Kidney epithelial cell (primary cell): ENCODE measurements around the gene GALR2. TPM values are rescaled to one million over a fixed set of nuclear protein-coding genes. Genes with fewer than 3 reads are reported as not detected.
A peak's percentile ranks its signal among the peaks of the same experiment; 100 is the strongest.

Source experiments
- DNase-seq: peaks from one replicate; pipeline ENCODE4 v3.0.0-alpha.2; 2010; ENCODE audit warnings: low read depth
- H3K27me3 ChIP-seq: 2 replicates; pipeline ENCODE4 v1.6.0; 2011; ENCODE audit warnings: low read length; ENCODE audit not compliant: control insufficient read depth, insufficient read depth
- H3K36me3 ChIP-seq: 2 replicates; pipeline ENCODE4 v1.5.1; 2011; ENCODE audit warnings: low read length; ENCODE audit not compliant: control insufficient read depth, insufficient read depth
- H3K4me3 ChIP-seq: 2 replicates; pipeline ENCODE4 v1.5.1; 2011; ENCODE audit warnings: low read depth, mild to moderate bottlenecking, control low read depth, low read length
- total RNA-seq: library from RNA; depleted of rRNA; stranded (reverse); fragments of >200 nt; gene quantifications from 2 replicates; pipeline ENCODE4 v1.2.3, GENCODE V29; 2015
- TF ChIP-seq, protein P1 (sequence below): IDR thresholded peaks from 2 replicates; pipeline ENCODE4 v1.5.1; 2011; ENCODE audit warnings: mild to moderate bottlenecking, moderate library complexity, low read length, control low read depth, inconsistent platforms; ENCODE audit not compliant: insufficient read depth, poor library complexity, severe bottlenecking

Gene GALR2, protein sequence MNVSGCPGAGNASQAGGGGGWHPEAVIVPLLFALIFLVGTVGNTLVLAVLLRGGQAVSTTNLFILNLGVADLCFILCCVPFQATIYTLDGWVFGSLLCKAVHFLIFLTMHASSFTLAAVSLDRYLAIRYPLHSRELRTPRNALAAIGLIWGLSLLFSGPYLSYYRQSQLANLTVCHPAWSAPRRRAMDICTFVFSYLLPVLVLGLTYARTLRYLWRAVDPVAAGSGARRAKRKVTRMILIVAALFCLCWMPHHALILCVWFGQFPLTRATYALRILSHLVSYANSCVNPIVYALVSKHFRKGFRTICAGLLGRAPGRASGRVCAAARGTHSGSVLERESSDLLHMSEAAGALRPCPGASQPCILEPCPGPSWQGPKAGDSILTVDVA
- total RNA-seq, result 0.33 and 0.34 TPM in 2 replicates

DNA sequence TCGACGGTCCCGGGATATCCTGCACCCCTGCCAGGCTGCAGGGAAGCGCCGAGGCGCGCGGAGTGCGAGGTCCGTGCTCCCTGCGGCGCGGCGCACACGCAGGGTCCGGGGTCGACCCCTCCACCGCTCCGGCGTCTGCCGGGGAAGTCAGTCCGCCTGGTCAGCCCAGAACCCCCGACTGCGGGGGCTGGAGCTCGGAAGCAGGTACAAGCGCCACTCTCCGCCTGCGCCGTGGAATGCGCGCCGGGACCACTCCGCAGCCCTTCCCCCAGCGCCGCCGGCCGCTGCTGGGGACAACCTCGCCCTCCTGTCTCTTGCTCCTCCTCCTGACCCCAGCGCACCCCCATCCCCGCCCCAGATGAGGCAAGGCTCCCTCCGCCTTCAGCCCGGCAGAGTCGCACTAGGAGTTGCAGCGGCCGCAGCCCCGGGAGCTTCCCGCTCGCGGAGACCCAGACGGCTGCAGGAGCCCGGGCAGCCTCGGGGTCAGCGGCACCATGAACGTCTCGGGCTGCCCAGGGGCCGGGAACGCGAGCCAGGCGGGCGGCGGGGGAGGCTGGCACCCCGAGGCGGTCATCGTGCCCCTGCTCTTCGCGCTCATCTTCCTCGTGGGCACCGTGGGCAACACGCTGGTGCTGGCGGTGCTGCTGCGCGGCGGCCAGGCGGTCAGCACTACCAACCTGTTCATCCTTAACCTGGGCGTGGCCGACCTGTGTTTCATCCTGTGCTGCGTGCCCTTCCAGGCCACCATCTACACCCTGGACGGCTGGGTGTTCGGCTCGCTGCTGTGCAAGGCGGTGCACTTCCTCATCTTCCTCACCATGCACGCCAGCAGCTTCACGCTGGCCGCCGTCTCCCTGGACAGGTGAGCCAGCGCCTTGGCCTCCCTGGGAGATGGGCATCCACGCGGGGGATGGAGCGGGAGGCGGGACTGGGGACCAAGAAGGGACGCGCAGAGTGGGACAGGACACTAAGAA is at the start of gene GALR2:
Gene GALR2 (plus strand): TSS at position 392 of the 974 bp plus-strand sequence. CDS start 103 bp downstream, at position 495.
- no peak within 1 kb of the TSS for H3K4me3 ChIP-seq
- H3K36me3 ChIP-seq, result no peaks in the 10 kb centered on the region
- TF ChIP-seq, protein P1, sequence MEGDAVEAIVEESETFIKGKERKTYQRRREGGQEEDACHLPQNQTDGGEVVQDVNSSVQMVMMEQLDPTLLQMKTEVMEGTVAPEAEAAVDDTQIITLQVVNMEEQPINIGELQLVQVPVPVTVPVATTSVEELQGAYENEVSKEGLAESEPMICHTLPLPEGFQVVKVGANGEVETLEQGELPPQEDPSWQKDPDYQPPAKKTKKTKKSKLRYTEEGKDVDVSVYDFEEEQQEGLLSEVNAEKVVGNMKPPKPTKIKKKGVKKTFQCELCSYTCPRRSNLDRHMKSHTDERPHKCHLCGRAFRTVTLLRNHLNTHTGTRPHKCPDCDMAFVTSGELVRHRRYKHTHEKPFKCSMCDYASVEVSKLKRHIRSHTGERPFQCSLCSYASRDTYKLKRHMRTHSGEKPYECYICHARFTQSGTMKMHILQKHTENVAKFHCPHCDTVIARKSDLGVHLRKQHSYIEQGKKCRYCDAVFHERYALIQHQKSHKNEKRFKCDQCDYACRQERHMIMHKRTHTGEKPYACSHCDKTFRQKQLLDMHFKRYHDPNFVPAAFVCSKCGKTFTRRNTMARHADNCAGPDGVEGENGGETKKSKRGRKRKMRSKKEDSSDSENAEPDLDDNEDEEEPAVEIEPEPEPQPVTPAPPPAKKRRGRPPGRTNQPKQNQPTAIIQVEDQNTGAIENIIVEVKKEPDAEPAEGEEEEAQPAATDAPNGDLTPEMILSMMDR, result no peak
- no peak for DNase-seq
- H3K27me3 ChIP-seq, result peaks cover 62% of the 10 kb centered on the region

DNA sequence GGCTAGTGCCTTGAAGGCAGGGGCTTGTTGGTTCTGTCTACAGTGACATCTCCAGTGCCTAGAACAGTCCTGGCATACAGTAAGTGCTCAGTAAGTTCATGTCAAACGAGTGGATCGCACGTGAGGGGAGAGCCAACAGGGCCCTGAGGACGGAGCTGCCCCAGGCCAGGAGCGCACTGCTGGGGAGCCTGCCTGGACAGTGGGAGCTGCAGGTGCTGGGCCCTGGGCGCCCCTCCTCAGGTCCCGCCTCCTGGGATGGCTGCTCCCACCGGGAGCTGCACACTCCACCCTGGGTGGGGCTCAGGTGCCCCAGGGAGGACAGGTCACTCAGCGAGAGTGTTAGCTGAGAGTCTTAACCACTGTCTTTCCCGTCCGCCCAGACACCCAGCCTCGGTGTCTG is 49.3 kb upstream of the GALR2 start:
- no peak for DNase-seq
- Histone ChIP-seq H3K4me3 (no peak overlapping the region), H3K27me3 (no peaks in the 10 kb centered on the region), H3K36me3 (no peaks in the 10 kb centered on the region)
- TF ChIP-seq, protein P1, result no peak

DNA sequence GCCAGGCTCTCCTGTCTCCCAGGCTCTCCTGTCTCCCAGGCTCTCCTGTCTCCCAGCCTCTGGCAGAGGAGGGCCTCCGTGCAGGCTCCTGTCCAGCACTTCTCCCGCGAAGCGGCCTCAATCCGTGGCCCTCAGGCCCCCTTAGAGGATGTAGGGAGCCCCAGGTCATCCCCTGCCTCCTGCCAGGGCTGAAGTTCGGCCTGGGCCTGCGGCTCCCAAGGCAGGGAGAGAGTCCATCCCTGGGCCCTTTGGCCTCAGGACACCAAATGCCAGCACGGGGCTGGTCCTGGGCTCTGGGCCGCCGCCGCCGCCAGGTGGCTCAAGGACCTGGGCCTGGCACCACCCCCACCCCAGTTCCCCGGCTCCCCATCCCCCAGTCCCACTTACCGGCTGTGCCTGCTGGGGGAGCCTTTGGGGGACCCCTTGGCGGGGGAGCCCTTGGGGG is 47.8 kb upstream of the GALR2 start:
- Histone ChIP-seq H3K36me3 (no peaks in the 10 kb centered on the region), H3K27me3 (no peaks in the 10 kb centered on the region), H3K4me3 (peak overlapping the region; percentile 45)
- TF ChIP-seq, protein P1, result peak; percentile 39
- DNase-seq, result no peak

DNA sequence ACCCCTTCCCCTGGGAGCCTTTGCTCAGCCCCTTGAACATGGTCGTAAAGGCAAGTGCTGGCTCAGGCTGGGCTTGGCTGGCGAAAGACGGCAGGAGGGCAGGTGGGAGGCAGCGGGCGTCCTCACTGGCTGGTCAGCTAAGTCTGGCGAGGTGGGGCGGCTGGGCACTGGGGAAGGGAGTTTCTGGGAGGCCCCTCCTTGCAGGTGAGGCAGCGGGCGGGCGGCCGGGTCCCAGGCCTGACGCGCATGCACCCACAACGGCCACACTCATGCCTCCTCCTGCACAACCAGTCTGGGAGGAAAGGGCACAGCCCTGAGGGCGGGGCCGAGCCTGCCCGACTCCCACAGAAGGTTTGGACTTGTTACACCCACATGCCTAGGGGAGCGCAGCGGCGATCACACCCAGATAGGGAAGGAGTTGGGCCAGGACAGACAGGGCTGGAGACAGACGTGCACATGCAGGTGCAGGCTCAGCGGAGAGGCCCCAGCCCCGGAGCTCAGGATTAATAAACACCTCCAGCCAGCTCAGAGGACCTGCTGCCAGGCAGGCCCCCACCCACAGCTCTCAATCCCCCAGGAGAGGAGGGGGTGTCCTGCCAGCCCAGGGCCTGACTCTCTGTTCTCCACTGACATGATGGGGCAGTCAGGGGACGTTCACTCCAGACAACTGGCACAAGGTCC is 47.3 kb upstream of the GALR2 start, which contains the start of gene EVPL:
Gene EVPL (minus strand): TSS at position 148 of the 681 bp plus-strand sequence. CDS start 108 bp downstream, at position 40.
- H3K27me3 ChIP-seq, result no peaks in the 10 kb centered on the region
- H3K4me3 ChIP-seq, result peak within 1 kb of the TSS; percentile 45
- no peaks in the 10 kb centered on the region for H3K36me3 ChIP-seq
- TF ChIP-seq, protein P1, result no peak
- DNase-seq, result peak; percentile 32

DNA sequence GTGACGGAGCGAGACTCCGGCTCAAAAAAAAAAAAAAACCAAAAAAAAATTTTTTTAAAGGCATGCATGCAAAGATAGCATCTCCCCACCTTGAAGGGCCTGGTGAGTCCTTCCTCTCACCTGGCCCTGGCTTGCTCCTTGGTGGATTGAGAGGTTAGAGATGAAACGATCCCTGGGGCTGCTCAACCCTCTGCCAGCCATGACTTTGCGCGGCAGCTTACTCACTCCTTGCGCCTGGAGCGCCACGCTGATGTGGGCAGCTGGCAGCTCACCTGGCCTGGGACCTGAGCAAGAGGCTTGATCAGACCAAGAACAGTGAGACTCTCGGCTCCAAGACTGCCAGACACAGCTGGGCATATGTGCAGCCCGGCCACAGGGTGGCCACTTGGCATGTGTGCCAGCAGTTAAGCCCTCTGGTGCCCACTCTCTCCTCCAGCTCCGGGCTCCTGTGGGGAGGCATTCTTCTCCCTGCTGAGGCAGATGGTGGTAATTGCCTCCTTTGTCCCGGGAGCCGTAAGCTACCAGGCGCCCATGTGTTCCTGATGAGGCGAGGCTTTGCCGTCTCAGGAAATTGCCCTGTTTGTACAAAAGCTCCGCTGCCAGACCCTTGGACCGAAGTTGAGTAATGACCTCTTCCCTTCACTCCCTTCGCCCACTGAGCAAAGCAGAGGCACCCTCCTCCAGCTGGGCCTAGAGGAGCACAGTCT is 42.4 kb upstream of the GALR2 start:
- no peaks in the 10 kb centered on the region for H3K27me3 ChIP-seq
- TF ChIP-seq, protein P1, result peak; percentile 22
- H3K36me3 ChIP-seq, result no peaks in the 10 kb centered on the region
- DNase-seq, result no peak
- H3K4me3 ChIP-seq, result no peak overlapping the region
